Measurements from ENCODE around the gene ARHGAP25.

DNA sequence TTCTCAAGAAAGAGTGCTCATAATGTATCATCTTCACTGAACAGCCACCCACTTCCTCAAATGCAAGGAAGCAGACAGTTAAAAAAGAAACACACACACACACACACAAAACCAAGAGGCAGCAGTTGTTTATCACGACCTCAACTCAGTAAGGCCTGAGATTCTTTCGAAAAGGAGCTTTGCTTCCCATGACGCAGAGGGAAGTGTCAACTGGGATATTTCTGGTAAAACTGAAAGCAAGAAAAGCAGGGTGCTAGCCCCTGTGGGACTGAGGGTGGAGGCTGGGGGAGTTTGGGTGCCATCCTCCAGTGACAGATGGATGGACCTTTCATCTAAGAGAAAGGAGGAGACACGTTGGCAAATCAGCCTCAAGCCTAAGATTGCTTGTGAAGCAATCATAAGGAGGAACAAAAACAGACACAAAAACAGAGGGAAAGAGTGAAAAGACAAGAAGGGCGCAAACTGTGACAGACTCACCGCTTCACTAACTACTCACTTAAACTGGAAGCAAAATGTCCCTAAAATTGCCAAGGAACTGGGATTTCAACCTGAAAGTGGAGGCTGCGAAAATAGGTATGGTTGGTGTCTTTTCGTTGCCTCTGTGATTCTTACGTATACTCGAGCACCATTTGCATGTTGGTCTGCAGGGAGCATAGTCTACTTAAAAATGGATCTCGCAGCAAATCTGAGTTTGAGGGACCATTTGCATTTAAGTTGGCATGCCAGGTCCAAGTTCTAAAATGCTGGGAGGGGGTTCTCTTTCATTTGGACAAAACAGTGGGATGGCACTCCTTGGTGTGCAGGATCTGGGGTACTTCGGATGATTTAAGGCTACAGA lies at the start of gene ARHGAP25:
- no peak for TF ChIP-seq POLR2AphosphoS5 (IDR thresholded peaks at IDR 0.05; ENCODE audit: low read depth, low read length)
- TF ChIP-seq TAF1 (IDR thresholded peaks at IDR 0.05; ENCODE audit: borderline replicate concordance, low read depth, low read length): no peak

Measured in GM12892 (cell line).